Measurements from ENCODE around the gene CDK16.

CDK16 gene

GRCh38 chrX:47218280-47218919 lies at the start of gene CDK16:
Gene CDK16, plus strand, starts transcription at chrX:47218681. Its CDS starts 4,877 bp downstream, at chrX:47223558.
- DNase-seq (ENCODE audit: low spot score) = peak; percentile 97

DNA sequence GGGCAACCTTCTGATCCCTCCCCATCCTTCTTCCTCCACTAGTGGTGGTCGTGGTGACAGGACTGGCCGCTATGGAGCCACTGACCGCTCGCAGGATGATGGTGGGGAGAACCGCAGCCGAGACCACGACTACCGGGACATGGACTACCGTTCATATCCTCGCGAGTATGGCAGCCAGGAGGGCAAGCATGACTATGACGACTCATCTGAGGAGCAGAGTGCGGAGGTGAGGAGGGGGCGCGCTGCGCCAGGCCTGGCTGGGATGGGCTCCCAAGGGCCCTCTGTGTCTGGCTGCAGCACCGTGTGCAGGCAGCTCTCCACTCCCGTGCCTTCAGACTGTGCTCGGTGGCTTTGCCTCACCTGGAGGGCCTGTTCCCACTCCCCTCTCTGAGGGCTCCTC lies 49.2 kb upstream of the CDK16 start:
- DNase-seq (ENCODE audit: low spot score) = no peak

GRCh38 chrX:47169726-47170515 lies 48.6 kb upstream of the CDK16 start:
- peak; percentile 37 for DNase-seq (ENCODE audit: low spot score)

GRCh38 chrX:47170861-47171692 lies 47.4 kb upstream of the CDK16 start:
- no peak for DNase-seq (ENCODE audit: low spot score)

- no peak for DNase-seq (ENCODE audit: low spot score)
These were observed 46.5 kb upstream of the CDK16 start for GRCh38 chrX:47171996-47172395.

DNA sequence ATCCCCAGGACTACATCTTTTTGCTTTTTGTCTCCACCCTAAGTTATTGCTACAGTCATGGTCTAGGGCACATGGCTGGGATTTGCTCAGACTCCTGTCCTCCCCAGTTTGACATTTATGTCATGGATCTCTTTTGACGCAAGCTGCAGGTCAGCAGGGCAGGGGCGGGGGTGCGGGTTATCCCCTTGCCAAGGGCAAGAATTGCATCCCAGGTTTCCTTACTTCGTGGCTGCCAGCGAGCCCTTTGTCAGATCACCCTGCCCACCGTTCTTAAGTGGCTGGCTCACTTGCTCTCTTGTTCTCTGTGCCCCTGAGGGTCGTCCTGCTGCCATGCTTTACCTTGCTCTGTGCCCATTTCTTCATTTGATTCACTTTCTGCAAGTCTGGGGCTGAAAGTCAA lies 45.9 kb upstream of the CDK16 start:
- DNase-seq (ENCODE audit: low spot score) = no peak

DNA sequence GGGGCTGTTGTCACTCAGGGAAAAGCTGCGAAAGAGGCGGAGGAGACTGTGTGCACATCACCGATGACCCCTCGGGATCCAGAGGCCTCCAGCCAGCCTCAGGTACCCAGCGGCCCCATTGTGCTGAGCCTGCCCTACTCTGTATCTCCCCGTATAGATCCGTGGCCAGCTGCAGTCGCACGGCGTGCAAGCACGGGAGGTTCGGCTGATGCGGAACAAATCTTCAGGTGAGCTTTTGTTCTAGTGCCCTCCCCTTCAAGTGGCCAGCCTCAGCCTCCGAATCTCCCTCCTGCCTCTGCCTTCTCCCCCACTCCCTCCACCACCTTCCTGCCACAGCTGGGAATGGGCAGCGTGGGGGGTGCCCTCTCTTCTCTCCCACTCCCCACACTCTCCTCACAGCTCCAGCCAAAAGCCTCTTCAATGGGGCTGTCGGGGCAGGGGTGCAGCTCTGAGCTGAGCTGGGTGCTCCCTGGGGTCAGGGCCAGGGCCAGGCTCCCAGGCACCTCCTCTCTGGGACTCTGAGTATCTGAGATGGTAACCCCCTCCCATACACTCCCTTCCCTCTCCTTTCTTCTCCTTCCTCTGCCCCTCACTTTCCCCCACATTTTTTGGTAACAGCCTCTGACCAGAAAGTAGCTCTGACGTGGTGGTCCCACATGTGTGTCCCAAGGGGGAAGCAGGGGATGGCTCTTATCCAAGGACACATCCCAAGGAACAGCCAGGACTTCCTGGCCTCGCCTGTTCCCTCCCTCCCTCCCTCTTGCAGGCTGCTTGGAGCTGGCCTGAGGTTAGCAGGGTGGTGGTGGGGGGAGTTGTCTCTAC lies 45.3 kb upstream of the CDK16 start:
- DNase-seq (ENCODE audit: low spot score) = no peak

DNA sequence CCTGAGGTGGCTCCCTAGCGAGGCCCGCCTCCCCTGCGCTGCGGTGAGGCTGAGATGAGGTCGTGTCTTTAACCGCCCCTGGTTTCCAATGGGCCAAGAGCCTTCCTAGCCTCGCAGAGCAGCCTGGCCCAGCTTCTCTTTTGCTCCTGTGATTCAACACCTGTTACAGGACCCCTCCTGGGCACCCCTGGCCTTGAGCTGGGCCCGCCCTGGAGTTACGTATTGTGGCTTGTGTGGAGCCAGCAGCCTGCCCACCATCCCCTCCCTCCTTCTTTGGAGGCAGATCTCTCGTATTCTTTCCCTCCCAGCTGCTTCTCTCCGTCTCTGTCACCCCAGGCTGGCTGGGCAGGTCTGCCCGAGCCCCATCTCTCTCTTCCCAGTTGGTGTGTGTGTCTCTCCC lies 44.1 kb upstream of the CDK16 start:
- no peak for DNase-seq (ENCODE audit: low spot score)

DNA sequence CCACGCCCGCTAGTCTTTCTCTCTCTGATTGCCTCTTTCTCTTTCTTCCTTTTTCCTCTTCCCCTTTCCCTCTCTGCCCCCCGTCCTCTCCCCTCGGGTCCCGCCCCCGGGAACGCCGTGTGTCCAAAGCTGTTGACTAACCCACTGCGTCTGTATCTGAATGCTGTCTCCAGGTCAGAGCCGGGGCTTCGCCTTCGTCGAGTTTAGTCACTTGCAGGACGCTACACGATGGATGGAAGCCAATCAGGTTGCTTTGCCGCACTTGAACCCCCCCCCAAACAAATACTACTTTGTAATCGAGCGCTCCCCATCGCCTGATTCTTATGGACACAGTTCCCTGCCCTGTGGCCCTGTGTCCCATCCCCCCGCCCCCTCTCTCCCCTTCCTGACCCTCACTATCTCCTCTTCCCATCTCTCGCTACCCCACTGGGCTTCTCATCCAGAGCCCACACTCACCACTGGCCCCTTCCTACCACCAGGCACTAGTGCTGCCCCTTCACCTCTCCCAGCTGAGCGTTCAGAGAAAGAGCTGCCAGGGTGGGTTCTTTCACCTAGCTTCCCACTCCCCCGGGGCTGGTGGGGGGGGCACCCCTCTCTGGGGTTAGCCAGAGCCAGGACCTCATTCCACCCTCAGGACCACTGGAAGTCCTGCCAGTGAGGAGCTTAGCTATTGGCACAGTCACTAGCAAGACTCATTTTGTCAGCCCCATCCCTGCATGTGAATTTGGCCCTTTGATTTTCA lies 43.5 kb upstream of the CDK16 start:
- no peak for DNase-seq (ENCODE audit: low spot score)

- DNase-seq (ENCODE audit: low spot score) = no peak
These were observed 42.9 kb upstream of the CDK16 start for GRCh38 chrX:47175588-47175980.

GRCh38 chrX:47176101-47176740 lies 42.3 kb upstream of the CDK16 start:
- DNase-seq (ENCODE audit: low spot score) = no peak

- no peak for DNase-seq (ENCODE audit: low spot score)
These were observed 41.4 kb upstream of the CDK16 start for GRCh38 chrX:47177079-47177478.

- DNase-seq (ENCODE audit: low spot score) = no peak
These were observed 40.1 kb upstream of the CDK16 start for GRCh38 chrX:47178337-47178736.

- peak; percentile 77 for DNase-seq (ENCODE audit: low spot score)
These were observed 39.1 kb upstream of the CDK16 start for GRCh38 chrX:47179221-47179927.

DNA sequence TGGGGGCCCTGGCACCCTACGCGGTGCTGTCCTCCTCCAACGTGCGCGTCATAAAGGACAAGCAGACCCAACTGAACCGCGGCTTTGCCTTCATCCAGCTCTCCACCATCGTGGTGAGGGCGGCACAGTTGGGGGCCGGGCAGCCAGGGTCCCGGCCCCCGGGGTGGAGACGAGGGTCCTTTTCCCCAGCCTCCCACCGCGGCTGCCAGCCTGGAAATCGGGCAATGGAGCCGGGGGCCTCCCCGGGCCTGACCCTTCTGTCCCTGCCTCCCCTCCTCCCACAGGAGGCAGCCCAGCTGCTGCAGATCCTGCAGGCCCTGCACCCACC lies 38.6 kb upstream of the CDK16 start:
- DNase-seq (ENCODE audit: low spot score) = no peak

- DNase-seq (ENCODE audit: low spot score) = no peak
These were observed 38.1 kb upstream of the CDK16 start for GRCh38 chrX:47180346-47180745.

DNA sequence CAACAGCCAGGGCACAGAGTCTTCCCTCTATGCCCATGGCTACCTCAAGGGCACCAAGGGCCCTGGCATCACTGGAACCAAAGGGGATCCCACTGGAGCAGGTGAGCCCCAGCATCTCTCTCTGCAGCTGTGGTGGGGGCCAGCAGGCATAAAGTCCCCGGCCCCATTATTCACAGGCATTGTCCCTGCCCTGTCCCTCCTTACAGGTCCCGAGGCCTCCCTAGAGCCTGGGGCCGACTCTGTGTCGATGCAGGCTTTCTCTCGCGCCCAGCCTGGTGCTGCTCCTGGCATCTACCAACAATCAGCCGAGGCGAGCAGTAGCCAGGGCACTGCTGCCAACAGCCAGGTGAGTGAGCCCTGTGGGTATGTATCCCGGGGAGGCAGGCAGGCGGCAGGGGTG lies 37.2 kb upstream of the CDK16 start:
- no peak for DNase-seq (ENCODE audit: low spot score)

- DNase-seq (ENCODE audit: low spot score) = no peak
These were observed 36.3 kb upstream of the CDK16 start for GRCh38 chrX:47182106-47182700.

- no peak for DNase-seq (ENCODE audit: low spot score)
These were observed 34.0 kb upstream of the CDK16 start for GRCh38 chrX:47184486-47184885.

GRCh38 chrX:47185241-47185640 lies 33.2 kb upstream of the CDK16 start:
- DNase-seq (ENCODE audit: low spot score) = no peak
